ENCODE measurements around the gene RAPGEF5.

Gene RAPGEF5

GRCh38 chr7:22144950-22145349 lies 212.0 kb downstream of the RAPGEF5 start:
- DNase-seq, result no peak

GRCh38 chr7:22143491-22143890 lies 213.5 kb downstream of the RAPGEF5 start:
- no peak for DNase-seq

DNA sequence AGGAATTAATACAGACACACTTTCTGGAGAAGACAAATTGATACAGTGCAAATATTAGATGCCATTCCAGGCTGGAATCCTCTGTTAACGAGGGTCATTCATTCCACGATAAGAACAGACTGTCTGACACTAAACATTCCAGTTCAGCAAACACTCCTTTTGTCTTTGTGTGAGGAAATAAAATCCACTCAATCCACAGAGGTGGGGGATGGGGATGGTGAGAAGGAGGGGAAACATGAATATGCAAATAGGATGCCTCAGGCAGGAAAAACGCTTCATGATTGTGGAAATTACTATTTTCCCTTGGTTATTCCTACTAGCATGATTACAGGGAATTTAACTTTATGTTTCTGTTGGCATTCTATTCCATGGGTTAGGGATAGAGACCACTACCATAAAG lies 214.4 kb downstream of the RAPGEF5 start:
- DNase-seq, result no peak

DNA sequence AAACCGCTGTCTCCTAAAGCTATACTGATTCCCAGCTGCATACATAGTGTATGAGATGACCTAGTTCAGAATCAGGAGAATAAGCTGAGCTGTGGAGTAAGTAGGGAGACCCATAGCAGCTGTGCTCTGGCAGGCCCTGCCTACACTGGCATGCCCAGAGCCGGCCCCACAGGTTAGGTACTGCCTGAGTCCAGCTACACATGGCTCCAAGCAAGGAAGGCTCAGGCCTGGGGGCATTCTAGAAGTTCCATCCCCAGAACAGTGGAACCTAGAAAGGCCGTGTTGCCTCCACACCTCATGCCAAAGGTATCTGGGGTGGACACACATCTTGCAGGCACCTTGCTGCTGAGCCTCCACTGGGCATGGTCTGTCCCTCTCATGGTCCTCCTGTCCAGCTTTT lies 215.6 kb downstream of the RAPGEF5 start:
- DNase-seq, result no peak

DNA sequence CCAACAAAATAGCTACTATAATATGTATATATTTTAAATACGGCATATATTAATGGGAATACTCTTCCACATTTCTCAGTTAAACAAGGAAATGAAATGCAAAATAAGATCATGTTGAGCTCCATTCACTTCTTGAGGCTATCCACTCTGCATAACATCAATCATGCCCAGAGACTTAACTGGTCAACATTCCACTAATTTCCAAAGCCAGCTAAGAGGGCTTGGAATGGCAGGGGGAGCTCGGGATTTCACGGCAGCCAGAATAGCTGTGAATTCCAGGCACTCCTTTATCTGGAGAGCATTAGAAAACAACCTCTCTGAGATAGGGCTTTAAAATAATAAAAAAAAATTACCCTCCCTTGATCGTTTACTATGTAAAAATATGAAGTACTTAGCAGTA lies 216.4 kb downstream of the RAPGEF5 start:
- no peak for DNase-seq

DNA sequence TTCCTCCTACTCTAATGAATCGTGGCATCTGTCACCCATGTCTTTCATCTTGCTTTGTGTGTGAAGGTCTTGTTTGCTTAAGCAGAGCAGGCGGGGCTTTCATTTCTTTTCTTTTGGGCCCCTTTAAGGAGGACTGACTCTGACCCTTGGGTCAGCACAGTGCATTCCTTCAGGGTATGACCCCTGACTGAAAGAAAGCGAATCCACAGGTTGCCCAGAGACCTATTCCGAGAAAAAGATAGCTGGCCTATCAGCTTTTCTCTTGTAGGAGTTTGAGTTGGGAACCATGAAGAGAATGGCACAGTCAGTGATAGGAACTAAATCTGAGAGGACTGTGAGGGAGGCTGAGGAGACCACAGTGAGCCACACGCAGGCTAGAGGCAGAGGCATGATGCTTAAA lies 218.1 kb downstream of the RAPGEF5 start:
- no peak for DNase-seq

DNA sequence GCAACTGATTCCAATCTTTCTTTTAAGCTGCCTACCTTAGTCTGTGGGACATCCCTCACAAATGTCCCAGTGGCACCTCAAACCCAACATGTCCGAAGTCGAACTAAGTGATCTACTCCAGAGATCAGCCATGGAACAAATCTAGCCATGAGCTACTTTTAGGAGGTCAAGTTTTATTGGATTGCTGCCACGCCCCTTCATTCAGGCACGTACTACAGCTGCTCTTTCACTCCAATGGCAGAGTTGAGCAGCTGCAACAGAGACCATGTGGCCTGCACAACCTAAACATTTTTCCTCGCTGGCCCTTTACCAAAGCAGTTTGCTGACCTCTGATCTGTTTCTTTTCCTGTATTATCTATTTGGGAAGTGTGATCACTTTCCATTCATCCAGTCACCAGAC lies 218.8 kb downstream of the RAPGEF5 start:
- no peak for DNase-seq

DNA sequence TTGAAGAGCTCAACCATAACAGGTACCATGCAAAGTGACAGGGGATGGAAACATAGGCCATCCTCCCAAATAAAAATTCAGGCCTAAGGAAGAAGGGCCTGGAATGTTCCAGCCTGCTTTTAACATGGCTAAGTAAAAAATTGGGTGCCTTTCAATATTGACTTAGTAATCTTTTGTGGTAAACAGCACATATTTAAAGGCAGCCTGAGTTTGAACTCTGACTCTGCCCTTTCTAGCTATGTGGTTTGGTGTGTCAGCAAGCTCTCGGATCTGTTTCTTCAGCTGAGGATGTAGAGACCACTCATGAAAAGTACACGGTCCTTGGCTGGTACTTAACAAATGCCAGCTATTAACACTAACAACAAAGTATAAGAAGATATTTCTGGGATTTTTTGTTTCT lies 219.5 kb downstream of the RAPGEF5 start:
- no peak for DNase-seq

DNA sequence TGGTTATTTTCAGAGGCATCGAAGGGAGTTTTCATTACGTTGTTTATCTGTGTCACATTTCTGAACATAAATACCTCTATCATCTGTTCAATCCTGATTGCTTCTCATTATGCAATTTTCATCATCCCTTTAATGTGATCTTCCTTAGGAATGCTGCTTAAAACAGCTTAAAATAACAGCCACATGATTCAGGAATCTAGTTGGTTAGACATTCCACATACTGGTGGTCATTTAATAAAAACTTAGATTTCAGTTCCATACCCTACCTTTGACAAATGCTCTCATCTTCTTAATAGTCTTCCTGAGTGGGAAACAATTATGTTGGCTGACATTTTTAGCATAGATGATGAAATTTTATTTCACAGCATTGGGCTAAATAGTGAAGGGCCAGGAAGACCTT lies 219.9 kb downstream of the RAPGEF5 start:
- DNase-seq, result no peak

DNA sequence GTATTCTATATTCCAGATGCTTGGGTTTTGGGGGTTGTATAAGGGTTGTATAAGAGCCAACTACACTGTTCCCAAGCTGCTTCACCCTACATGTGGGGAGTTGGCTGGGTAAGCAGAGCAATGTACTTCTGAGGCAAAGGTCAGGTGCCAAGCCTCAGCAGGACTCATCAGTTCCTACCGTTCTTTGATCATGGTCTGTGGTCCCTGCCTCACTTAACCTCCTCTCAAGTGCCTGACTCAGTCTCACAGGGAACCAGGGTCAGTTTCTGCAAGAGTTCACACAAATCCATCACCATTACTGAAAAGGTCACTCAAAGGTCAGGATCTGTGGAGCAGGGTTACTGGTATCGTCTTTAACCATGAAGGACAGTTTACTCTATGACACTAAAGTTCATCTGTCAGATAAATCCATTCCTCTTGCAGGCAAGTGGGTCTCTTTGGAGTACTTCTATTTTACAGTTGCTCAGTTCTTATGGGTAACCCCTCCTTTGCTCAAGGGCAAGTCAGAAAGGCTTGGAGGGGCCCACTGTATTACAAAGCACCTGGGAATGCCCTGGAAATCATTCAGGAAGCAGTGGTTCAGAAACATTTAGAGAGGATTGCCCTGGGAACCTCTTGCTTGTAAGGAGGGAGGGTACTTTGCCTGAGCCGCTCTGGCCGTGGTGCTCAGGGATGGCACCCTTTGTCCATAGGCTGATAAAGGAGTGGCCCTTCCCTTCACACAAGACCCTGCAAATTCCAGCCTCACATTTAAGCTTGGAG lies 227.0 kb downstream of the RAPGEF5 start:
- DNase-seq, result no peak

DNA sequence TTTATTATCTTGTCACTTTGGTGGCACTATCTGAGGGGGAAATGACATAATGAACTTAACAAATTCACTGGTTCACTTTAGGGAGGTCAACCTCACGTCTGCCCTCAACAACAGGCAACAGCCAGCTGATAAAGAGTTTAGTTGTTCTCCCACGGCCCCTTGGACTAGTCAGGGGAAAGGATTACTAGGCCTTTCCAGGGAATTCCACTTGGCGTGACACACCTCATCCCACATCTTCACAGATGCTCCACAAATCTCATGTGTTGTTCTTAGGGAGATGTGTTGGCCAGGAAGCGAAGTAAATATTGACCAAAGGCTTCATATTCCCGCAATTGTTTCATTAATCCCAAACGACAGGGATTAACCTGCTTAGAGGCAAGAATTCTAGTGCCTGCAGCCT lies 227.8 kb downstream of the RAPGEF5 start:
- no peak for DNase-seq

GRCh38 chr7:22128528-22128920 lies 228.4 kb downstream of the RAPGEF5 start:
- no peak for DNase-seq

DNA sequence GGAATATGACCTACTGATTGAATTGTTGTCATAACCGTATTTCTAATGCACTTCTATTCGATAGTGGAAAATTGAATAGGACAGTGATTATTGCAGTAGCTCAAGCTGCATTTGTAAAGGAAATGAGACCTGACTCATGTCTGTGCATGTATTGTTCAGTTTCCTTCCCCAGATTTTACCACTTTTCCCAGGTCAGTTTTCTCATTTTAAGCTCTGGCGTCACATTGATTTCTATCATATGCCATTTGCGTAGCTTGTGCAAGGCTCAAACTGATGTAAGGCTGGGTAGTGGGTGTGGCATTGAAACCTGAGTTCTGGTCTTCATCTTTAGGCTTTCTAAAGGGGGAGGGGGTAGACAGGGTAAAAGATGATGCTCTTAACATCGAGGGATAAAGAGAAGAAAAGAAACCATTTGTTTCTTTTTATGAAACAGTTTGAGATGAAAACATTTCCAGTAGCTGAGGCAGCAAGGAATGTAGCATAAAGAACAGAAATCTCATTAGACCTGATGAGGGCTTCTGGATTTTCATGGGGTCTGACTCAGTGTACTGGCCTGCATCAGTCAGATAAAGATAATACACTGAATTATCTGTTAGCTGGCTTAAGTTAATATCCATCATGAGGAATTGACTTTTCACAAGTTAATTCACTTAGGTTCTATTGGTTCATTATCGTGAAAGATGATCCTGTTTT lies 229.0 kb downstream of the RAPGEF5 start:
- no peak for DNase-seq

DNA sequence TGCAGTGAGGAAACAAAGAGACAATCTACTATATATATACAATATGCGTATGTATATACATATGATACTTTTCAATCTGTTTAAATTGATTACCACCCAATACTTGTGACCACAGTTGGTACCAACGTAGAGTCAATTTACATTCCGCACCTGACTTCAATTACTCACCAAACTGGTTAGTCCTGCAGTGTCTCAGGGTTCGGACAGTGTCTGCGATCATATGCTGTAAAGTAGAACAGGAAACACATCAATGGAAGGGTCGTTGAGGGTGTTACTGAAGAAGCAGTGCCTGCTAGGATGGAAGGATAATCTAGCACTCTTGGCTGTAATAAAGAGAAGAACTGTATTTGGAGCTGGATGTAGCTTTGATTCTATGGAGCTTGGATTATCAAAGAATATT lies 231.5 kb downstream of the RAPGEF5 start:
- no peak for DNase-seq

DNA sequence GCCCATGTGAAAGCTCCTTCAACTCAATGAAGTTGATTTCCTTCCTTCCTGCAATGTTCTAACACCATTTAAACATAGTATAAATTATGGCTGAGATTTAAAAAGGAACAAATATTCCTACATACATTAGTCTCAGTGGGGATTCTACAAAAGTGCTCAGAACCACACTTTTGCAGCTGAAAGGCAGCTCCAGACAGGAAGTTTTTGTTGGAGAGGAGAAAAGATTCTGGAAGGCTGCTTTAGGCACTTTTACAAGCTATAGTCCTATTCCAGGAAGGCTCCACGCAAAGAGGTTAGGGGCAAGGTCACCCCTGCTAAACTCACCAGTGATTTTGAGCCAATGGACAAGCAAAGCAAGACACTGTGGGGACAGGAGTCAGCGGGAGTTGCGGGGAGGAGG lies 232.0 kb downstream of the RAPGEF5 start:
- no peak for DNase-seq

DNA sequence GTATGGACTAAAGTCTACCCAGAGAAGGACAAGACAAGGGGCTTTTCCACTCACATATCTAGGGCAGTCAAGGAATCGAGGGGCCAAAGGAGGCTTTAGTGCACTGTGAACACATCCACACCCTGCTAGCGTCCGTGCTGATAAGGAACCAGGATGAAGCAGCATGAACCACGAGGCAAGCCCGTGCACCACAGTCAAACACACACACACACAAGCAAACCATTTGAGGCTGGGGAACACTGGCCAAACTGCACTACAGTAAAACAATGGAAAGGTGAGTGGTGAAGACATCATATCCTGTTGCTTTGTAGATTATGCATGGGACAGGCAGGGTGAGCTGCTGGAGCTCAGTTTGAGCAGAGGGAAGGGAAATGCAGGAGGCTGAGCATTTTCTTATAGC lies 233.8 kb downstream of the RAPGEF5 start:
- no peak for DNase-seq

- no peak for DNase-seq
Measured at GRCh38 chr7:22121702-22122474, 235.1 kb downstream of the RAPGEF5 start.

- no peak for DNase-seq
Measured at GRCh38 chr7:22120391-22121053, 236.4 kb downstream of the RAPGEF5 start.

DNA sequence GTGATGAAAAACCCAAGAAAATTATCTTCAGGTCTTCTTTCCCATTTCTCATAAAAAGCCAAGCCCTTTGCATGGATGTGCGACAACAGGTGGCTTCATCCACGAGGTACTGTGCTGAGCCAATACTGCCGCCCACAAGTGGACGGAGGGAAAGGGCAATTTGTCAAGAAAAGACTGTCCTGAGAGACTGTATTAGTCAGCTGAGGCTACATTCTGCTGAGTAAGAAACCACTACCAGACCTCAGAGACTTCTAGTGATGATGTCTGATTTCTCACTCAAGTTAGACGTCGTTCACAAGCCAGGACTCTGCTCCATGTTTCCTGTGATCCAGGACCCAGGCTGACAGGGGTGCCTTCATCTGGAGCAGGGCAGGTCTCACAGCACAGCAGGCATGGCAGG lies 239.7 kb downstream of the RAPGEF5 start:
- no peak for DNase-seq

GRCh38 chr7:22116451-22117030 lies 240.4 kb downstream of the RAPGEF5 start:
- no peak for DNase-seq

DNA sequence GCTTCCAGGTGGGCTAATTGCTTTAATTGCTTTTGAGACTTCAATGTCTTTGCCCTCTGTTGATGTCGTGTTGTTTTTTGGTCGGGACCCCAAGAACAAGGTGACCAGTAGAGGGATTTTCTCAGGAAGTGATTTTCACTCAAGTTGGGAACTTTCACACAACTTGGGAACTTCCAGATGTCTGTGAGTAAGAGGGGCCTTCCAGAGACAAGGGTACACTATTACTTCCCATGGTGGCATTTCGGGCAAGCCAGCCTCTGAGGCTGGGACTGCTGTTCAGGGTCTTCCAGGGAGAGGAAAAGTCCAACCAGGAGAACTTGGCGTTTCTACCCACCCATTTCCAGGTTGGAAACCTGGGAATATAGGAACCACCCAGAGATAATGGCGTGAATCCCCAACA lies 241.3 kb downstream of the RAPGEF5 start:
- no peak for DNase-seq

DNA sequence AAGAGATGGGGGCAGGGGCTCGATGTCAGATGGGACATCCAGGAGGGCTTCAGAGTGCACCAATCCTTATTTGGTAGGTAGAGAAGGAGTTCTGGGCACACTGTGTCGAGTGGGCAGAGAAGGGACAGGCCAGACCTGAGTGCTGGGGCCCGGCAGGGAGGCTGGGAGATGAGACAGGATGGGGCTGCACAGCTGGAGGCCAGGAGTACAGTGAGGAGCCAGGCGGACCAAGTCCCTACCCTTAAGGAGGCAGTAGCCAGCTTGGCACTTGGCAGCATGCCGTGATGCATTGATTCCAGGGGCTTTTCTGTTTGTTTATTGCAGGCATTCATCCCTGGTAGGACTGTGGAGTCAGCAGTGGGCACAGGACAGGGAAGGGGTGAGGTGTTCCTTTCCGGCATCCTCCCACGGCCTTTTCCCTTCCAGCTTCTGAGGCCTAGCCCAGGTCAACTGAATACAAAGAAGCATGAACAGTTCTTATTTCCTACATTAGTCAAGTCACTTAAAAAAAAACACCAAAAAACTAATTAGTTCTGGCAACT lies 242.4 kb downstream of the RAPGEF5 start:
- DNase-seq, result no peak

GRCh38 chr7:22113041-22113440 lies 243.9 kb downstream of the RAPGEF5 start:
- no peak for DNase-seq

All from NK-92 treated with Interleukin-12 subunit alpha and Interleukin-12 subunit beta, amount 100 ng/mL, for 24 hours (cell line).